ENCODE measurements around the gene JAKMIP2.

Gene JAKMIP2

DNA sequence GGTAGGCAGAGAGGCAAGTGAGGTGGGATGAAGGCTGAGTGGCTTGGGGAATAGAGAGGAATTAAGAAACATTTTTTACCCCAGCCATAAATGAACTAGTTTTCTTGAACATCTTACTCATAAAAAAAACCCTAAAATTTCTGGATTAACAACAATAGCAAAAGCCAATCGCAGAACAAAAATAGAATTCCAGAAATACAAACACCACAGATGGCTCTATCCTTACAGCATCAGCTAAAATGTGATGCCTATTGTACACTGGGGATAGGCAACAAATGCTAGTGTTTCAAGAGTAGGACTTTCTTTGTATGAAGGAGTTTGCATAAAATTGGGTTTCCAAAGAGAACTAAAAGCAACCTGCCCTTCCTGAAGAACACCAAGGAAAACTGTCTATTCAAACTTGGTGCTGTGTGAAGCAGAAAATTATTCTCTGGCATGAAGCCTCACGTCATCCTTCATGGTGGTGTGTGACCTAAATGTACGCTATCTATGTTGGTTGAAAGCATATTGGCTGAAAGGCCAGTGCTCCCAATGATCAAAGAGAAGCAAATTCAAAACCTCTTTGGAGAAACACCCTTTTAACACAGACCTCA is 82.9 kb downstream of the JAKMIP2 start:
- DNase-seq (ENCODE audit: low read depth in 2 of 2) = no peak

- no peak for DNase-seq (ENCODE audit: low read depth in 2 of 2)
Measured at GRCh38 chr5:147697380-147697779, 85.1 kb downstream of the JAKMIP2 start.

GRCh38 chr5:147694772-147695171 is 87.8 kb downstream of the JAKMIP2 start:
- no peak for DNase-seq (ENCODE audit: low read depth in 2 of 2)

DNA sequence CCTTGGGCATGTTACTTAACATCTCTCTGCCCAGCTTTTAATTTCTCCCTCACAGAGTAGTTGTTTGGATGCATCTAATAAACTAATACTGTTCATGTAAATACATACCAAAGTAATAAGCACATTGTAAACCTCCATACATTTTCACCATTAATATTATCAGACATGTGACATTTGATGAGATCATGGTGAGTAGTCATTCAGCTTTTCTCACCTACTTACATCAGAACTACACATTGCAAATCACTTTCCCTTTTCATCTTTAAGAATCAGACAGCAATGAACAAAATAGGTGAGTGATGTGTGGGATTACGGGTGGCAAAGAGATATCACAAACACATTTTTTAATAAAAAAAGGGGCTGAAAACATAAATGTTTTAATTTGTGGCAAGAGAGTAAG is 89.3 kb downstream of the JAKMIP2 start:
- DNase-seq (ENCODE audit: low read depth in 2 of 2) = no peak

- DNase-seq (ENCODE audit: low read depth in 2 of 2) = no peak
Measured at GRCh38 chr5:147691130-147691529, 91.4 kb downstream of the JAKMIP2 start.

GRCh38 chr5:147690595-147690994 is 91.9 kb downstream of the JAKMIP2 start:
- no peak for DNase-seq (ENCODE audit: low read depth in 2 of 2)

DNA sequence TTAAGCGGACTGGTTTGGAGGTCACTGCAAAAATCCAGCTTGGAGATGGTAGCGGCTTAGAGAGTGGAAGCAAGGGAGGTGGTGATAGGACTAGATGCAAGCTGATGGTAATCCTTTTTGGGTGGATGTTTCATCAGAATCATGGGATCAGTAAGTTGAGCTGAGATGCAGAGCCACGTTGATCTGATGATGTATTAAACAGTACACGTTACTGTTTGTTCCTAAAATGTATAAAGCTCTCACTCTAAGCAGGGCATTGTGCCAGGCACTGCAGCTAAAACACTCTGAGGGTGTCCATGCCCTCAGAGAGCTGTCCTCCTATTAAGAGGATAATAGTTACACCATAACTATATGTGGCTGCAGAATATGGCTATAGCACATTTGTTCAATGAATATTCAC is 93.1 kb downstream of the JAKMIP2 start:
- no peak for DNase-seq (ENCODE audit: low read depth in 2 of 2)

- DNase-seq (ENCODE audit: low read depth in 2 of 2) = no peak
Measured at GRCh38 chr5:147688656-147689356, 93.7 kb downstream of the JAKMIP2 start.

DNA sequence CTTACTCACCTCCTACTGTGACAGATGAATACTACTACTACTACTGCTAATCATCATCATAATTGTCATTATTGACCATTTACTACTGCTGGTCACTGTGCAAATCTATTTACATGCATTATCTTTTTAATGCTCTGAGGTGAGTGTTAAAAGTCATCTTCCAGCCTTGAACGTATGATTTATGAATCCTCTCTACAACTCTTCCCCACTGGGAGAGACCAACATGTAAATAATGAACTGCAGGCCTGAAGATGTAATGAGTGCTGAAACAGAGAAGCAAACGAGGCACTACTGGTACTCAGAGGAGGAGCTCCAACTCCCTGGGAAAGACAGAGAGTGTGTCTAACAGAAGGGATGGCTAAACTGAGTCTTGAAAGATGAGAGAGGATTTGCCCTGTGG is 95.4 kb downstream of the JAKMIP2 start:
- no peak for DNase-seq (ENCODE audit: low read depth in 2 of 2)

DNA sequence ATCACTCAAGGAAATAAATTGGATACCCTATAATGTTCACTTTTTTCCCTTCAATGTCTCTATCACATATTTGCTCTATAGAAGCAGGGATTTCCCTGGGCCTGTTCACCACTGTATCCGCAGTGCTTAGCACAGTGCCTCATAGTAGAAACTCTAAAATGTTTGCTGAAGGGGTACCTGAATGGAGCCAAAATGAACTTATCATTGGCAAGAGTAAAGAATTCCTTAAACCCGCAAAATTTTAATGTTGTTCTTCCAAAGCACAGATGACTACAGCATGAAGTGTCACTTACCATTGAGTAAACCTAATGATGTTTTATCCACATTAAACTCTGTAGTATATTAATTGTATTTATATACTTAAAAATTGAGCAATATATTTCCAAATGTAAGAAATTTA is 96.1 kb downstream of the JAKMIP2 start:
- DNase-seq (ENCODE audit: low read depth in 2 of 2) = no peak

GRCh38 chr5:147685993-147686392 is 96.5 kb downstream of the JAKMIP2 start:
- DNase-seq (ENCODE audit: low read depth in 2 of 2) = no peak

DNA sequence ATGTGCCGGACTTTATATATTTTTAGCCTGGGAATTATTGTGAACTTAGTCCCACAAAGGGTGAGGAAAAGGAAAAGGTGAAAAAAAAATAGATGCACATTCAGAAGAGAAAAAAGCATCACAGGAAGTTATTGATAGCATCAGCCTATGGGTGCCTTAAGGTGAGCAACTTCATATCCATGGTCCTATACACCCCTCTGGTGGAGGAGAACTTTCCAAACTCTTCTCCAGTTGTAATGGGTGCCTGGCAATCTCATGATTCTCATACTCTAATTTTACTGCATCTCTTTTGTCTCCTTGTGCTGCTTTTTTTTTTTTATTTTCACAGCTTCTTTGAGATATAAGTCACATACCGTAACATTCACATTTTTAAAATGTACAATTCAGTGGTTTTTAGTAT is 107.4 kb downstream of the JAKMIP2 start:
- DNase-seq (ENCODE audit: low read depth in 2 of 2) = no peak

DNA sequence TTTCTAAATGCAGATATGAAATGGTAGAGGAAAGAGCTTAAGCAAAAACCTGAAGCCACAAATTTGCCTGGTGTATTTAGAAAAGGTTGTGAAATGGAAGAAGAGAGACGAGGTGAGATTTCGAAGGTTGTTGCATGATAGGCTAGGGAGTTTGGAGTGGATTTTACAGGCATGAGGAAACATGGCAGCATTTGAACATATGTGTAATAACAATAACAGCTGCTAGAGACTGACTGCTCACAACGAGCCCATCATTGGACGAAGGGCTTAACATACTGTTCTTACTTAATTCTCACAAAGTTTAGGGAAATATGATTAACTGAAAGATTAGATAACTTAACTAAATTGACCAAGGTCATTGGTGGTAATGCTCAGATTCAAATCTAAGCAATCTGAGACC is 108.1 kb downstream of the JAKMIP2 start:
- DNase-seq (ENCODE audit: low read depth in 2 of 2) = no peak

- no peak for DNase-seq (ENCODE audit: low read depth in 2 of 2)
Measured at GRCh38 chr5:147673791-147674190, 108.7 kb downstream of the JAKMIP2 start.

- DNase-seq (ENCODE audit: low read depth in 2 of 2) = no peak
Measured at GRCh38 chr5:147673266-147673665, 109.3 kb downstream of the JAKMIP2 start.

DNA sequence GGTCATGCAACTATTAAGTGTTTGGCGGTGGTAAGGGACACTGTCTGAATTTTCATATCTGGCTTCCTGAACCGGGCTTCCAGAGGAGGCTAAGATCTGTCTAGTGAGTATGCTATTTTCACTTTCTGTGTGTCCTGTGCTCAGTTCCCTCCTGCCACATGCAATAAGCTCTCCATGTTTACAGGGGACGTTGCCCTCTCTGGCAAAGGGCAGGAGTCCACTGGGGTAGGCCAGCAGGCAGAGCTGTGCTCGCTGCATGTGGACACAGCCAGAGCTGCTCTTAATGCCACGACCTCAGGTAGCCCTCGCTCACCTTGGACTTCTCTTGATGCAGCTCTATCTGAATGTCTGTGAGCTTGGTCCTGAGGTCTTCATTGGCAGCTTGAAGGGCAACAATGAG is 111.2 kb downstream of the JAKMIP2 start:
- no peak for DNase-seq (ENCODE audit: low read depth in 2 of 2)

DNA sequence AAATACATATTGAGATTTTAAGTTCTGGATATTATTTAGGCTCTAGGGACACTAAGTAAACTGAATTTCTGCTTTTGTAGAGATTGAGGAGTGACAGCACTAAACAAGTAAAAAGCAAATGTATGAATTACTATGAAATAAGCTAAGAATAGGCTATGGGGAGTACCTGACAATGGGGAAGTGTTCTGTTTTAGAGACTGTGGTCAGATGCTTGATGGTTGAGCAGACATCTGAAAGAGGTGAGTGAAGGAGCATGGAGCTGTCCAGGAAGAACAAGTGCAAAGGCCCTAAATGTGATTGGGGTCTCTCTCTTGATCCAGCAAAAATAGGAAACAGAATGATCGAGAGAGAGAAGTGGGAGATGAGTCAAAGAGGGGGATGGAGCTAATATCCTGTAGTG is 111.7 kb downstream of the JAKMIP2 start:
- no peak for DNase-seq (ENCODE audit: low read depth in 2 of 2)

- no peak for DNase-seq (ENCODE audit: low read depth in 2 of 2)
Measured at GRCh38 chr5:147669169-147669869, 113.2 kb downstream of the JAKMIP2 start.

- DNase-seq (ENCODE audit: low read depth in 2 of 2) = no peak
Measured at GRCh38 chr5:147668385-147668784, 114.1 kb downstream of the JAKMIP2 start.

GRCh38 chr5:147667363-147667762 is 115.2 kb downstream of the JAKMIP2 start:
- no peak for DNase-seq (ENCODE audit: low read depth in 2 of 2)

- DNase-seq (ENCODE audit: low read depth in 2 of 2) = no peak
Measured at GRCh38 chr5:147666419-147666818, 116.1 kb downstream of the JAKMIP2 start.

DNA sequence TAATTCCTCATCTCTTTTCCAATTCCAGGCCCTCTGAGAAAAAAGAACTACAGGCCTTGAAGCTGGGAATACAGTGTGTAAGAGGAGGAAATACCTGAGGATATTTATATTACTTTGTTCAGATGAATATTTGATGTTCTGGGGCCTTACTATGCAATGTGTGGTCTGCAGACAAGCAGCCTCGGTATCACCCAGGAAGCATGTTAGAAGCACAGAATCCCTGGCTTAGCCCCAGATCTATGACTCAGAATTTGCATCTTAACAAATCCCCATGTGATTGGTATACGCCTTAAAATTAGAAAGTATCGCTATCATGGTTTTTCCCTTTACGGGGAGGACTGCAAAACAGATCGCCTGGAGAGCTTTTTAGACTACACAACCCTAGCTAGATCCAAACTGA is 121.0 kb downstream of the JAKMIP2 start:
- DNase-seq (ENCODE audit: low read depth in 2 of 2) = no peak

All from activated CD8-positive, alpha-beta memory T cell treated with anti-CD3 and anti-CD28 coated beads for 4 hours (primary cell).